H1 (cell line): ENCODE measurements around the gene GLB1L3.

ENCODE experiments used
- EZH2 ChIP-seq: fragments of 200-600 bp; sonication (generic); IDR thresholded peaks from 2 replicates; pipeline ENCODE4 v1.7.1; 2012; ENCODE audit warnings: low read depth, mild to moderate bottlenecking, moderate library complexity, low read length, inconsistent platforms; ENCODE audit not compliant: severe bottlenecking
- JUND ChIP-seq: IDR thresholded peaks from 2 replicates; pipeline ENCODE4 v1.6.1; 2011; ENCODE audit warnings: mild to moderate bottlenecking, improper control_type of control experiment, low read length
- TAF1 ChIP-seq: IDR thresholded peaks from 2 replicates; pipeline ENCODE4 v1.6.1; 2011; ENCODE audit warnings: mild to moderate bottlenecking, low read depth, low read length
- TF ChIP-seq, protein P1 (sequence below), 3 experiments: IDR thresholded peaks; 1 replicate in 2 of 3; 2 replicates in 1 of 3; pipeline versions ENCODE4 v1.5.1 to v1.6.1; 2011; ENCODE audit warnings: low read length in 3 of 3, mild to moderate bottlenecking in 3 of 3, inconsistent platforms in 2 of 3, low read depth in 1 of 3, moderate library complexity in 1 of 3; ENCODE audit not compliant: insufficient read depth in 1 of 3; ENCODE audit errors: control extremely low read depth in 1 of 3

DNA sequence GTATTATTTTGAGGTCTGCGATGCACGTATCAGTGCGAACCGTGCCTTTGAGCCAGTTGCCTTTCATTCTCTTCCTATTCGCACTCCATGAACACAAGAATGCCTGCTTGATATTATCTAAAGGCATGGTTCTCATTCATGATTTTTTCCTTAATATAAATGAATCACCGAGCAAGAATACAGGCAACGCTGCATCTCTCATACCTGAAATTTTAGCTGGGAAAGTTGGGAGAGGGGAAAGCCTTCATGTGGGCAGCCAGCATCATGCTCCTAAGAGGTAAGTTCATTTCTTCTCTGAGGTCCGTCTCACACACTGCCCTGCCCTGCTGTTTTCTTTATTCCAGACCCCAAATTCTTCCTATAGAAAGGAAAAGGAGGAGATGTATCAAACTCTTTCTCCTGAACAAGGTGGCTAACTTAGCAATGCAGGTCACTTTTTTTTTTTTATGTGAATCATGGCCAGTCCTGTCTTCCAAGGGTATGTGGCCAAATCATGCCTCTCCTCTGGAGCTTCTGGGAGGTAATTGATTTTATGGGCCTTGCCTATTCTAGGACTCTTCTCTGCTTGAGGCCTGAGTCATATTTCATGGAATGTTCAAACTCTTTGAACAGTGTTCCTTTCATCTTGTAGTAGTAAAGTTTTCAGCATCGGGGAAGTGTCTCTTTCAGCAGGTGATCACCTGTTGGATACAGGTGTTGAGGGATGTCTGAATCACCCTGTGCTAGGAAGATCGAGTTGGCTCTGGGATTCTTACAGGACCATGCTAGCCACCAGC lies 58.8 kb downstream of the GLB1L3 start:
- TF ChIP-seq TAF1 (no peak), JUND (no peak), EZH2 (no peak)
- TF ChIP-seq, protein P1, sequence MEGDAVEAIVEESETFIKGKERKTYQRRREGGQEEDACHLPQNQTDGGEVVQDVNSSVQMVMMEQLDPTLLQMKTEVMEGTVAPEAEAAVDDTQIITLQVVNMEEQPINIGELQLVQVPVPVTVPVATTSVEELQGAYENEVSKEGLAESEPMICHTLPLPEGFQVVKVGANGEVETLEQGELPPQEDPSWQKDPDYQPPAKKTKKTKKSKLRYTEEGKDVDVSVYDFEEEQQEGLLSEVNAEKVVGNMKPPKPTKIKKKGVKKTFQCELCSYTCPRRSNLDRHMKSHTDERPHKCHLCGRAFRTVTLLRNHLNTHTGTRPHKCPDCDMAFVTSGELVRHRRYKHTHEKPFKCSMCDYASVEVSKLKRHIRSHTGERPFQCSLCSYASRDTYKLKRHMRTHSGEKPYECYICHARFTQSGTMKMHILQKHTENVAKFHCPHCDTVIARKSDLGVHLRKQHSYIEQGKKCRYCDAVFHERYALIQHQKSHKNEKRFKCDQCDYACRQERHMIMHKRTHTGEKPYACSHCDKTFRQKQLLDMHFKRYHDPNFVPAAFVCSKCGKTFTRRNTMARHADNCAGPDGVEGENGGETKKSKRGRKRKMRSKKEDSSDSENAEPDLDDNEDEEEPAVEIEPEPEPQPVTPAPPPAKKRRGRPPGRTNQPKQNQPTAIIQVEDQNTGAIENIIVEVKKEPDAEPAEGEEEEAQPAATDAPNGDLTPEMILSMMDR (IDR thresholded peaks at IDR 0.05; ENCODE audit: control extremely low read depth in 1 of 3, insufficient read depth in 1 of 3, low read depth in 1 of 3, low read length in 3 of 3) = no peak
